SK-N-SH (cell line): ENCODE data around the gene DENND1A. TPM values are rescaled to one million over a fixed set of nuclear protein-coding genes. Genes with fewer than 3 reads are reported as not detected.

Source experiments
- CTCF ChIA-PET: fragments of 300-600, 350-600 bp; formaldehyde crosslinking; extraction: SDS; loops from one replicate; lab custom pipeline; 2021; lab: Yijun Ruan, JAX
- POLR2A ChIA-PET: fragments of 350-600 bp; sonication (Branson Sonifier 250); formaldehyde crosslinking; extraction: SDS; loops from one replicate; lab custom pipeline; 2020; ENCODE audit warnings: antibody characterized with exemption, inconsistent platforms; lab: Yijun Ruan, JAX
- DNase-seq: peaks from one replicate; pipeline ENCODE4 v3.0.0; 2012
- H2AFZ ChIP-seq: fragments of 200-600 bp; sonication (generic); 2 replicates; pipeline ENCODE4 v1.8.1; 2016; ENCODE audit warnings: antibody characterized with exemption, mild to moderate bottlenecking, low read depth
- H3F3A ChIP-seq: fragments of 200-600 bp; sonication (generic); replicated peaks from 2 replicates; pipeline ENCODE3; 2016; ENCODE audit warnings: antibody characterized with exemption, mild to moderate bottlenecking; ENCODE audit not compliant: insufficient read depth
- H3K27ac ChIP-seq, 2 experiments: fragments of 200-500 bp in 1 of 2; fragments of 200-600 bp in 1 of 2; sonication (Bioruptor generic) in 1 of 2; sonication (generic), shearing (Covaris generic) in 1 of 2; 2 replicates each; pipeline versions ENCODE4 v1.5.1 to v1.6.1; 2014 to 2016; ENCODE audit warnings: low read depth in 2 of 2, inconsistent platforms in 1 of 2, low read length in 1 of 2, mild to moderate bottlenecking in 1 of 2, mixed read lengths in 1 of 2
- H3K27me3 ChIP-seq: fragments of 200-600 bp; sonication (generic), shearing (Covaris generic); 2 replicates; pipeline ENCODE4 v1.6.1; 2016; ENCODE audit warnings: mixed run types; ENCODE audit not compliant: insufficient read depth
- H3K36me3 ChIP-seq, 2 experiments: fragments of 200-500 bp in 1 of 2; fragments of 200-600 bp in 1 of 2; sonication (Bioruptor generic) in 1 of 2; sonication (generic) in 1 of 2; replicated peaks in 1 of 2; 2 replicates each; pipeline versions ENCODE3 to v1.5.1; 2014 to 2016; ENCODE audit warnings: low read length in 1 of 2, mild to moderate bottlenecking in 1 of 2; ENCODE audit not compliant: insufficient read depth in 2 of 2, control insufficient read depth in 1 of 2
- H3K4me1 ChIP-seq, 2 experiments: fragments of 200-500 bp in 1 of 2; fragments of 200-600 bp in 1 of 2; sonication (Bioruptor generic) in 1 of 2; sonication (generic), shearing (Covaris generic) in 1 of 2; 2 replicates each; pipeline versions ENCODE4 v1.5.1 to v1.6.1; 2014 to 2016; ENCODE audit warnings: low read depth in 1 of 2, low read length in 1 of 2, mixed run types in 1 of 2; ENCODE audit not compliant: insufficient read depth in 2 of 2, control insufficient read depth in 1 of 2
- H3K4me2 ChIP-seq: fragments of 200-600 bp; sonication (generic), shearing (Covaris generic); 2 replicates; pipeline ENCODE4 v1.6.1; 2017; ENCODE audit warnings: mixed run types
- H3K4me3 ChIP-seq, 2 experiments: fragments of 200-500 bp in 1 of 2; fragments of 200-600 bp in 1 of 2; sonication (Bioruptor generic) in 1 of 2; sonication (generic), shearing (Covaris generic) in 1 of 2; 2 replicates each; pipeline versions ENCODE4 v1.5.1 to v1.8.1; 2014 to 2016; ENCODE audit warnings: low read depth in 2 of 2, inconsistent platforms in 1 of 2, low read length in 1 of 2, mild to moderate bottlenecking in 1 of 2, mixed read lengths in 1 of 2, moderate library complexity in 1 of 2
- H3K79me2 ChIP-seq: fragments of 200-600 bp; sonication (generic); 2 replicates; pipeline ENCODE4 v1.8.1; 2017; ENCODE audit warnings: mild to moderate bottlenecking; ENCODE audit not compliant: insufficient read depth
- H3K9ac ChIP-seq: fragments of 200-600 bp; sonication (generic); 2 replicates; pipeline ENCODE4 v1.6.1; 2017; ENCODE audit warnings: mixed run types
- H3K9me2 ChIP-seq: fragments of 200-600 bp; sonication (generic); 2 replicates; pipeline ENCODE4 v1.6.1; 2017; ENCODE audit warnings: mixed run types
- H3K9me3 ChIP-seq: fragments of 200-600 bp; sonication (generic); 2 replicates; pipeline ENCODE4 v1.6.1; 2017; ENCODE audit warnings: mixed run types, mild to moderate bottlenecking, moderate library complexity
- H4K20me1 ChIP-seq: fragments of 200-600 bp; sonication (generic); 2 replicates; pipeline ENCODE4 v1.6.1; 2017; ENCODE audit warnings: mild to moderate bottlenecking, mixed run types; ENCODE audit not compliant: insufficient read depth
- FOSL2 ChIP-seq: IDR thresholded peaks from 2 replicates; pipeline ENCODE4 v1.4.0; 2012; ENCODE audit warnings: low read depth, mild to moderate bottlenecking, moderate library complexity, borderline replicate concordance
- FOXJ3 ChIP-seq: sonication (generic); formaldehyde crosslinking; IDR thresholded peaks from 2 replicates; pipeline ENCODE4 v1.5.1; 2020; ENCODE audit warnings: mild to moderate bottlenecking, missing genetic modification reagents
- FOXM1 ChIP-seq: IDR thresholded peaks from 2 replicates; pipeline ENCODE4 v1.4.0; 2012; ENCODE audit warnings: low read depth, mild to moderate bottlenecking
- NRF1 ChIP-seq: IDR thresholded peaks from 2 replicates; pipeline ENCODE4 v1.6.1; 2012; ENCODE audit warnings: low read depth, mild to moderate bottlenecking, low read length
- POLR2AphosphoS5 ChIP-seq: IDR thresholded peaks from 2 replicates; pipeline ENCODE4 v1.6.1; 2012; ENCODE audit warnings: low read depth, low read length
- RAD21 ChIP-seq: IDR thresholded peaks from 2 replicates; pipeline ENCODE4 v1.6.1; 2012; ENCODE audit warnings: mild to moderate bottlenecking, low read length
- RFX5 ChIP-seq: IDR thresholded peaks from 2 replicates; pipeline ENCODE4 v1.6.1; 2012; ENCODE audit warnings: mild to moderate bottlenecking, improper control_type of control experiment, low read length
- TEAD4 ChIP-seq: IDR thresholded peaks from 2 replicates; pipeline ENCODE4 v1.4.0; 2012; ENCODE audit warnings: mild to moderate bottlenecking, borderline replicate concordance; ENCODE audit not compliant: insufficient read depth
- YY1 ChIP-seq: IDR thresholded peaks from 2 replicates; pipeline ENCODE4 v1.4.0; 2012; ENCODE audit warnings: low read depth, mild to moderate bottlenecking
- WGBS: methylation state at CpG from one replicate; pipeline ENCODE4 v1.1.6; 2017; ENCODE audit warnings: low lambda C conversion rate; 5-methylcytosine and 5-hydroxymethylcytosine counted together
- polyA plus RNA-seq, 3 experiments: library from polyadenylated mRNA; depleted of rRNA; stranded (reverse); fragments of >200 nt; gene quantifications; 2 replicates each; pipeline ENCODE4 v1.2.3, GENCODE V29; 2012
- TF ChIP-seq, protein P1 (sequence below): IDR thresholded peaks from 2 replicates; pipeline ENCODE4 v1.6.1; 2012; ENCODE audit warnings: mild to moderate bottlenecking, low read depth, low read length, moderate library complexity

DENND1A gene
- polyA plus RNA-seq, 1 of the 3 experiments (the other 2 are of a cell fraction) = 25.4 TPM

DNA sequence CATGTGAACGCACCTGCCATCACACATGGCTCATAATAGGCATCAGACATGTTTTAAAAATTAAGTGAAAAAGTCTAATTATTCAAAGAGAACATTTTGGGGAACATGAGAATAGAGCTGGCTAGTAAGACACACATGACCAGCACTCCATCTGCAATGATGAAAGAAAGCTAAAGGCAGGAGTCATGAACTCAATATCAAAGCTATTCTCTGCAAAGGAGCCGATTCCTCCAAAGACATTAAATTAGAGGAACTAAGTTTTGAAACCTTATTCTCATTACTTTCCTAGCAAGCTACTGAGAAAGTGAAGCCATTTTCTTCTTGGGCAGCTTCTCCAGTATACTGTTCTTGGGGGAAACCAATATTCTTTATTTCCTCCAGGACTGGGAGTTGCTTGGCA, 401.9 kb downstream of the DENND1A start:
- Histone ChIP-seq H3K9ac (no peak overlapping the region), H3K9me2 (no peaks in the 10 kb centered on the region), H3K79me2 (no peaks in the 10 kb centered on the region), H4K20me1 (no peaks in the 10 kb centered on the region), H3K4me3 (no peak overlapping the region), H3K27me3 (no peaks in the 10 kb centered on the region), H3K4me2 (no peak overlapping the region), H3F3A (no peaks in the 10 kb centered on the region), H3K4me1 (no peaks in the 10 kb centered on the region; a peak in 1 of 4 replicates), H3K36me3 (no peaks in the 10 kb centered on the region), H3K9me3 (0 out of 2 replicates have a peak, but pooled peaks cover 3% of the 10 kb centered on the region), H2AFZ (no peak overlapping the region), H3K27ac (no peak overlapping the region)
- TF ChIP-seq, protein P1, sequence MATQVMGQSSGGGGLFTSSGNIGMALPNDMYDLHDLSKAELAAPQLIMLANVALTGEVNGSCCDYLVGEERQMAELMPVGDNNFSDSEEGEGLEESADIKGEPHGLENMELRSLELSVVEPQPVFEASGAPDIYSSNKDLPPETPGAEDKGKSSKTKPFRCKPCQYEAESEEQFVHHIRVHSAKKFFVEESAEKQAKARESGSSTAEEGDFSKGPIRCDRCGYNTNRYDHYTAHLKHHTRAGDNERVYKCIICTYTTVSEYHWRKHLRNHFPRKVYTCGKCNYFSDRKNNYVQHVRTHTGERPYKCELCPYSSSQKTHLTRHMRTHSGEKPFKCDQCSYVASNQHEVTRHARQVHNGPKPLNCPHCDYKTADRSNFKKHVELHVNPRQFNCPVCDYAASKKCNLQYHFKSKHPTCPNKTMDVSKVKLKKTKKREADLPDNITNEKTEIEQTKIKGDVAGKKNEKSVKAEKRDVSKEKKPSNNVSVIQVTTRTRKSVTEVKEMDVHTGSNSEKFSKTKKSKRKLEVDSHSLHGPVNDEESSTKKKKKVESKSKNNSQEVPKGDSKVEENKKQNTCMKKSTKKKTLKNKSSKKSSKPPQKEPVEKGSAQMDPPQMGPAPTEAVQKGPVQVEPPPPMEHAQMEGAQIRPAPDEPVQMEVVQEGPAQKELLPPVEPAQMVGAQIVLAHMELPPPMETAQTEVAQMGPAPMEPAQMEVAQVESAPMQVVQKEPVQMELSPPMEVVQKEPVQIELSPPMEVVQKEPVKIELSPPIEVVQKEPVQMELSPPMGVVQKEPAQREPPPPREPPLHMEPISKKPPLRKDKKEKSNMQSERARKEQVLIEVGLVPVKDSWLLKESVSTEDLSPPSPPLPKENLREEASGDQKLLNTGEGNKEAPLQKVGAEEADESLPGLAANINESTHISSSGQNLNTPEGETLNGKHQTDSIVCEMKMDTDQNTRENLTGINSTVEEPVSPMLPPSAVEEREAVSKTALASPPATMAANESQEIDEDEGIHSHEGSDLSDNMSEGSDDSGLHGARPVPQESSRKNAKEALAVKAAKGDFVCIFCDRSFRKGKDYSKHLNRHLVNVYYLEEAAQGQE = no peak
- TF ChIP-seq POLR2AphosphoS5 = no peak
- no peak for TF ChIP-seq FOXM1
- 95% methylated on average over 2 of the region's 2 CpGs for WGBS
- CTCF ChIA-PET = interaction anchor here (1.5 kb wide), 2 partner anchors 513 to 599 kb away, joined by 3 to 4 read pairs; no protein-coding TSS in a partner anchor
- no peak for DNase-seq
- POLR2A ChIA-PET = no interaction called here

DNA sequence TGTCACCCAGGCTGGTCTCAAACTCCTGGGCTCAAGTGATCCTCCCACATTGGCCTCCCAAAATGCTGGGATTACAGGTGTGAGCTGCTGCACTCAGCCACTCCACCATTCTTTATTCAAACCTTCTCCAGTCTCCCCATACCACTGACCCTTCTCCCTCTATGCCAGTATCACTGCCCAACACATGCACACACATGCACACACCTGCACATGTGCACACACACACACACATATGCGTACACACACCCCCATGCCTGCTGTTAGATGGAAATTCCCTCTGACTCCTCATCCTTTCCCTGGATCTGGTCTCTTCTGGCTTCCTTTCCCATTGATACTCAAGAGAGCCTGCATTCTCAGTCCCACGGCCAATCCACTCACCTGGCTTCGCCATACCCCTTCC, 404.0 kb downstream of the DENND1A start:
- Histone ChIP-seq H3K36me3 (no peaks in the 10 kb centered on the region), H3K9me2 (no peaks in the 10 kb centered on the region), H3K4me2 (no peak overlapping the region), H3K9me3 (0 out of 2 replicates have a peak, but pooled peaks cover 3% of the 10 kb centered on the region), H3K4me3 (no peak overlapping the region), H3K79me2 (no peaks in the 10 kb centered on the region), H3K4me1 (no peaks in the 10 kb centered on the region; a peak in 1 of 4 replicates), H2AFZ (no peak overlapping the region), H3F3A (no peaks in the 10 kb centered on the region), H3K27me3 (no peaks in the 10 kb centered on the region), H3K9ac (no peak overlapping the region), H4K20me1 (no peaks in the 10 kb centered on the region), H3K27ac (no peak overlapping the region)
- TF ChIP-seq RFX5 (no peak), RAD21 (no peak), TEAD4 (no peak), FOXJ3 (no peak), NRF1 (no peak)
- CTCF ChIA-PET = no interaction called here
- POLR2A ChIA-PET = no interaction called here
- DNase-seq = no peak
- 95% methylated on average over 3 of the region's 3 CpGs for WGBS

DNA sequence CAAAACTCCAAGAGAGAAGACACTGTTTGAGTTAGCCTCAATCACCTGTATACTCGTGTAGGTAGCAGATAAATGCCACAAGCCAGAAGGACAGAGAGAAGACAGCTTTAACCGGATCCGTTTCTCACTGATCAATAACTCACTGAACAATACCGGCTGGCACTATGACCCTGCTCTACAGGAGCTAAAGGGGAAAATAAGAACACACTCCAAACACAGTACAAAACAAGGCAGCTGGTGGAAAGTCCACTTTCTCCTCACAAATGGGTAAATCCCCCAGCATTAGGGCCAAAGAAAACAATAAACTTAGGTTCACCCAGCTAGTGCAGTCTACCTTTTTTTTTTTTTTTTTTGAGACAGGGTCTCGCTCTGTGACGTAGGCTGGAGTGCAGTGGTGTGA, 404.5 kb downstream of the DENND1A start:
- H3K27ac ChIP-seq = no peak overlapping the region
- no peaks in the 10 kb centered on the region for H3K9me2 ChIP-seq
- WGBS = 90% methylated on average over 6 of the region's 6 CpGs
- 0 out of 2 replicates have a peak, but pooled peaks cover 3% of the 10 kb centered on the region for H3K9me3 ChIP-seq
- no peaks in the 10 kb centered on the region for H3K27me3 ChIP-seq
- H3K79me2 ChIP-seq = no peaks in the 10 kb centered on the region
- no peak overlapping the region for H3K9ac ChIP-seq
- ChIA-PET CTCF (no interaction called here), POLR2A (no interaction called here)
- DNase-seq = no peak
- no peaks in the 10 kb centered on the region for H3F3A ChIP-seq
- no peaks in the 10 kb centered on the region; a peak in 1 of 4 replicates for H3K4me1 ChIP-seq
- no peak overlapping the region for H3K4me2 ChIP-seq
- no peaks in the 10 kb centered on the region for H3K36me3 ChIP-seq
- H2AFZ ChIP-seq = no peak overlapping the region
- no peak overlapping the region for H3K4me3 ChIP-seq
- TF ChIP-seq FOSL2 (no peak), YY1 (no peak), NRF1 (no peak)
- H4K20me1 ChIP-seq = no peaks in the 10 kb centered on the region
